ENCODE measurements around the gene MTM1.

Gene MTM1

DNA sequence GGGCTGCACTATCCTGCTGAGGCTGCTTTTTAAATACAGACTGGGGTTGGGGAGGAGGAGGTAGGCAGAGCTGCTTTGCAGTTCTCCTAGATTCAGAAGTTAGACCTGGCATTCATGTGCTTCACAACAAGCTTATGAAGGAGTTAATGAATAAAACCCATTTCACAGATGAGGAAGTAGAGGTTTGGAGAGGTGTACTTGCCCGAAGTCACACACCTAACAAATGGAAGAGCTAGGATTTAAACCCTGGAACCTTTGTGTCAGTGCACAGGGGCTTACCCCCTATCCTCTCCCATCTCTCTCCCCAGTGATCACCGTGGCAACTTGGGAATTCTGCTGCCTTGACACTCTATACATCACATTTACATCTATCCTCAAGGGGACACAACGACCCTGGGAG lies 3.6 kb upstream of the MTM1 start:
- Histone ChIP-seq H3K27me3 (ENCODE audit: control insufficient read depth, insufficient read depth, low read length) (peaks cover 14% of the 10 kb centered on the region), H3K9ac (ENCODE audit: low read depth, low read length) (no peak overlapping the region), H3K9me3 (ENCODE audit: control insufficient read depth, insufficient read depth, low read length) (no peaks in the 10 kb centered on the region), H3K4me3 (ENCODE audit: low read depth, low read length) (no peak overlapping the region), H3K36me3 (ENCODE audit: control insufficient read depth, insufficient read depth, low read length) (no peaks in the 10 kb centered on the region), H3K4me1 (ENCODE audit: control insufficient read depth, insufficient read depth, low read length) (peaks cover 9% of the 10 kb centered on the region)

DNA sequence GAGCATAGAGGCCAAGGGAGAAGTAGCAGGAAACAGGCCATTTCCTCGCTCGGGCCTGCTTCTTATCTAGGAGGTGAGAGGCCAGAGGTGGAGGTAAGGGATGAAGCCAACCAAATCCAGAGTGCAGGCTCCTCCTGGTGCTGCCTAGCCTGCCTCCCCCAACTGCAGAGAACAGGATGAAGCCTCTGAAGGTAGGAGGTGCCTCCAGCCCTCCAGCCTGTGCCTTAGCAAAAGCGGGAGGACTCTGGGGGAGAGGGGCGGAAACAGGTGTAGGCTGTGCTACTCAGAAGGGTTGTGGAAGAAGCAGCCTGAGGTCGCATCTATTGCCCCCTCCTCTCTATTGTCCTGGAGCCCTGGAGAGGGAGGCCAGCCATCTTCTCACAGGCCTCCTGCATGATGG lies 2.9 kb upstream of the MTM1 start:
- Histone ChIP-seq H3K9me3 (ENCODE audit: control insufficient read depth, insufficient read depth, low read length) (no peaks in the 10 kb centered on the region), H3K36me3 (ENCODE audit: control insufficient read depth, insufficient read depth, low read length) (no peaks in the 10 kb centered on the region), H3K4me1 (ENCODE audit: control insufficient read depth, insufficient read depth, low read length) (peaks cover 9% of the 10 kb centered on the region), H3K4me3 (ENCODE audit: low read depth, low read length) (no peak overlapping the region), H3K9ac (ENCODE audit: low read depth, low read length) (no peak overlapping the region), H3K27me3 (ENCODE audit: control insufficient read depth, insufficient read depth, low read length) (peaks cover 15% of the 10 kb centered on the region)

DNA sequence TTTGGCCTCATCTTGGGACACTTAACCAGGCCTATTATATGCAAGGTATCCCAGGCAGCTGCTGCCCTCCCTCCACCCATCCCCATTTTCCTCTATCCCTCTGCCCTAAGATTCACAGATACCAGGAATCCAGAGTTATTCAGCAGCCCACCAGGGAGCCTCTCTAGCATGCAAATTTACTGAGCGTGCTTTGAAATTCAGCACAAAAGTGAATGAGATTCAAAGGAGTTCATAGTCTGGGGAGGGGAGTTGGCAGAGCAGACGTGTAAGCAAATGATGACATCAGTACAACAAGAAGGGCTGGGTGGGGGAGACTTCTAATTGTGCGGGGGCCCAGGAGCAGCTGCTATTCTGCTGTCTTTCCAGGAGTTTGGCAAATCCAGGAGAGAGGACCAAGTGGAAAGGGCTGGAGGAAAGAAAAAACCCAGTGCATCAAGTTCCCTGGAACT lies 1.7 kb upstream of the MTM1 start:
- Histone ChIP-seq H3K36me3 (ENCODE audit: control insufficient read depth, insufficient read depth, low read length) (no peaks in the 10 kb centered on the region), H3K4me1 (ENCODE audit: control insufficient read depth, insufficient read depth, low read length) (peaks cover 9% of the 10 kb centered on the region), H3K4me3 (ENCODE audit: low read depth, low read length) (no peak overlapping the region), H3K27me3 (ENCODE audit: control insufficient read depth, insufficient read depth, low read length) (peaks cover 15% of the 10 kb centered on the region), H3K9me3 (ENCODE audit: control insufficient read depth, insufficient read depth, low read length) (no peaks in the 10 kb centered on the region), H3K9ac (ENCODE audit: low read depth, low read length) (no peak overlapping the region)

DNA sequence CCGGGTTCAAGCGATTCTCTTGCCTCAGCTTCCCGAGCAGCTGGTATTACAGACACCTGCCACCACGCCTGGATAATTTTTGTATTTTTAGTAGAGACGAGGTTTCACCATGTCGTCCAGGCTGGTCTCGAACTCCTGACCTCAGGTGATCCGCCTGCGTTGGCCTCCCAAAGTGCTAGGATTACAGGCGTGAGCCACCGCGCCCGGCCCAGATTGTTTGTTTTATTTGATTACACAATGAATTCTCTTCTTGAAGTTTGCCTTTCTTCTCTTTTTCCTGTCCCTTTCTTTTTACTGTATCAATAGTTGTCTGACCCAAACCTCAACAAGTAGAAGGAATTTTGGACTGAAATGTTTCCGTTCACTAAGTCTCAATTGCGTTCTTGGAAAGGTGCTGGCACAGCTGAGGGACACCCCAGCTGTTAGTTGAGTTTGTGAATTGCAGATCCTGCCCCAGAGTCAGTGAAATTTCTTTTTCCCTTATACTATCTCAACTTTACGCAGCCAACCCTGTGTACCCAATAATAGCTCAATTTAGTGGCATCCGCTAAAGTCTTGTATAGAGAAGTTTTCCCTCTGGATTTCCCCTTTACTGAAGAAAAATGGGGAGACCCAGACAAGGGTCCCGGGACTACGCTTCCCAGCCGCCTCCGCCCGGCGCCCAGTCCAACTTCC lies 639 bp upstream of the MTM1 start:
- Histone ChIP-seq H3K4me1 (ENCODE audit: control insufficient read depth, insufficient read depth, low read length) (peaks cover 9% of the 10 kb centered on the region), H3K27me3 (ENCODE audit: control insufficient read depth, insufficient read depth, low read length) (peaks cover 11% of the 10 kb centered on the region), H3K36me3 (ENCODE audit: control insufficient read depth, insufficient read depth, low read length) (no peaks in the 10 kb centered on the region), H3K4me3 (ENCODE audit: low read depth, low read length) (peak overlapping the region; percentile 26), H3K9ac (ENCODE audit: low read depth, low read length) (no peak overlapping the region), H3K9me3 (ENCODE audit: control insufficient read depth, insufficient read depth, low read length) (no peaks in the 10 kb centered on the region)

DNA sequence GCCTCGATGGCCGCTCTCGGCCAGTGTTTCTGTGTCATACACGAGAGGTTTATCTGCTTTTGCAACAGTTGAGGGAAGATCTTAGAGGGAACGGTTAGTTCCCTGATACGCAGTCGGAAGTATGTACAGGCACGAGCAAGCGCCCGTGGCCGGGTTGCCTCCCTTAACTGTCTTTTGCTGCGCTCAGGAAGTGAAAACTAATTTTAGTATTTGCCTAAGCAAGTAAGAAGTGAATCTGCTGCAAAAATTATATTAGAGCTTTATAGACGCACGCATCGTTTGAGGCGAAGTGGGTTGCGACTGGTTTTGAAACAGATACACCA lies 695 bp downstream of the MTM1 start:
- Histone ChIP-seq H3K36me3 (ENCODE audit: control insufficient read depth, insufficient read depth, low read length) (no peaks in the 10 kb centered on the region), H3K9me3 (ENCODE audit: control insufficient read depth, insufficient read depth, low read length) (no peaks in the 10 kb centered on the region), H3K27me3 (ENCODE audit: control insufficient read depth, insufficient read depth, low read length) (peaks cover 11% of the 10 kb centered on the region), H3K4me1 (ENCODE audit: control insufficient read depth, insufficient read depth, low read length) (peaks cover 9% of the 10 kb centered on the region), H3K9ac (ENCODE audit: low read depth, low read length) (peak overlapping the region; percentile 47), H3K4me3 (ENCODE audit: low read depth, low read length) (peak overlapping the region; percentile 69)

DNA sequence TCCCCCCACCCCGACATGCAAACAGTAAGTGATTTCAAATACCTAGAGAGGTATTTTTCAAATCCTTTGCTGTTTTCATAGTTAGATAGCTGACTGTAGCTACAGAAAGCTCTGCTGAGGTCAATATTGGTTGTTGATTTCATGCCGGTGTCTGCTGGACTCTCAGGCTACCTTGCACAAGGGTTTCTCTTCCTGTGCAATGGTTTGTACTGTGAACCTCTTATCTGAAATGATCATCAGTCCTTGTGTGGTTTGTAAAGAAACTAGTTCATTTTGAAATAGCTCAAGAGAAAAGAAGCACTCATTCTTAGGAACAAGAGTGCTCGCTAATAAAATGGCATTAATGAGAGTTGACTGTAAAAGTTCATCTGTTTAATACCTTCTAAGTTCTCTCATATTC lies 2.1 kb downstream of the MTM1 start:
- Histone ChIP-seq H3K9me3 (ENCODE audit: control insufficient read depth, insufficient read depth, low read length) (no peaks in the 10 kb centered on the region), H3K9ac (ENCODE audit: low read depth, low read length) (no peak overlapping the region), H3K27me3 (ENCODE audit: control insufficient read depth, insufficient read depth, low read length) (peaks cover 11% of the 10 kb centered on the region), H3K4me3 (ENCODE audit: low read depth, low read length) (no peak overlapping the region), H3K4me1 (ENCODE audit: control insufficient read depth, insufficient read depth, low read length) (peaks cover 8% of the 10 kb centered on the region), H3K36me3 (ENCODE audit: control insufficient read depth, insufficient read depth, low read length) (no peaks in the 10 kb centered on the region)

DNA sequence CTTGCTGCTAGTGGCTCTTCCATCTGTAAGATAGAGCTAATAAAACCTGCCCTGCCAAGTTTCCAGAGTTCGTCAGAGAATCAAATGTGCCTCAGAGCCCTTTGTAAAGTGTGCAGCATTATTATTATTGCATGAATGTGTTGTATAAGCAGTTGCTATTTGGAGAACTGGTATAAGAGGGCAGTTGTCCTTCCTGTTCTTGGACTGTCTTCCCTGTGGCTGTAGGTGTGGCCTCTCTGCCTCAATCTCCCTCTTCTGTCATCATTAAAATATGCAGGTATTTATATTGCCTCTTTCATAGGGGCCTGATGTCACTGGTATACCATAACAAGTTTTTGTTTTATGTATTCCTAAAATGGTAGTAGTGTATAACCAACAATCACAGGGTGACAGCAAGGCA lies 3.8 kb downstream of the MTM1 start:
- H3K4me1 ChIP-seq (ENCODE audit: control insufficient read depth, insufficient read depth, low read length): peaks cover 5% of the 10 kb centered on the region
- peaks cover 11% of the 10 kb centered on the region for H3K27me3 ChIP-seq (ENCODE audit: control insufficient read depth, insufficient read depth, low read length)
- no peak overlapping the region for H3K4me3 ChIP-seq (ENCODE audit: low read depth, low read length)

DNA sequence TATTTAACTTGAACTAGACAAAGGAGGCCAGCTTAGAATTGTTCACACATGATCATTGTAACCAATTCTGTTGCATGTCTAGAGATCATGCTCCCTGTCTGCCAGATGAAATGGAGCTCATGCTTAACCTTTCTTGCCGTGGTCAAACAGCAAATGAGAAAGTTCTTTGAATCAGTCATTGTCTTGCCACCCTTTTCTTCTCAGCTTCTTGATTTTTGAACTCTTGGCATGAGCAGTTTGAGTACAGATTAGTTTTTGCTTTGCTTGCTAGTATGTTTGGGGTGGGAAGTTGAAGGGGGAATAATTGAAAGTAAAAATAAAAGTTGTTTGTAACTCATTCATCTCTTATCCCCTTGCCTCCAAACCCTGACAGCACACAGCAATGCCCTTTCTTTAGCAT lies 4.7 kb downstream of the MTM1 start:
- peaks cover 4% of the 10 kb centered on the region for H3K4me1 ChIP-seq (ENCODE audit: control insufficient read depth, insufficient read depth, low read length)
- no peak overlapping the region for H3K9ac ChIP-seq (ENCODE audit: low read depth, low read length)
- H3K9me3 ChIP-seq (ENCODE audit: control insufficient read depth, insufficient read depth, low read length): no peaks in the 10 kb centered on the region
- no peak overlapping the region for H3K4me3 ChIP-seq (ENCODE audit: low read depth, low read length)
- no peaks in the 10 kb centered on the region for H3K36me3 ChIP-seq (ENCODE audit: control insufficient read depth, insufficient read depth, low read length)
- H3K27me3 ChIP-seq (ENCODE audit: control insufficient read depth, insufficient read depth, low read length): peaks cover 11% of the 10 kb centered on the region

More for the DNA sequence above, 3.8 kb downstream of the MTM1 start:
- no peak overlapping the region for H3K9ac ChIP-seq (ENCODE audit: low read depth, low read length)
- no peaks in the 10 kb centered on the region for H3K36me3 ChIP-seq (ENCODE audit: control insufficient read depth, insufficient read depth, low read length)
- no peaks in the 10 kb centered on the region for H3K9me3 ChIP-seq (ENCODE audit: control insufficient read depth, insufficient read depth, low read length)

DNA sequence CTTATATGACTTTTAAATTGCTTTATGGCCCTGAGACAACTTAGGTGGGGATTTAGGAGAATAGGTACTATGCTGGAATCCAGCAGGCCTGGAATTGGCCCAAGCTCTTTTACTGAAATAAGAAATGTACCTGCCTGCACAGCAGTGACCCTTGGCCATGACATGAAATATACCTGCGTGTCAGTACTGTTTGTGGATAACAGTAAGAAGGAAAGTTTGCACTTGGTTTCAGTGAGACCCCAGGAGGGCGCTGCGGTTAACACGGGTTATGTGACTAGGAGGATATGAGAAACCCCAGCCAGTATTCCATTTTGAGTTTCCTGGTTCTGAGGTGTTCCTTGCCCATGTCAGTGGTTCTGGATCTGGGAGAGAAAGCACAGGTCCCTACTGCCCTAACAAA lies 5.3 kb downstream of the MTM1 start:
- H3K36me3 ChIP-seq (ENCODE audit: control insufficient read depth, insufficient read depth, low read length): no peaks in the 10 kb centered on the region
- peaks cover 4% of the 10 kb centered on the region for H3K4me1 ChIP-seq (ENCODE audit: control insufficient read depth, insufficient read depth, low read length)
- H3K9me3 ChIP-seq (ENCODE audit: control insufficient read depth, insufficient read depth, low read length): no peaks in the 10 kb centered on the region
- no peak overlapping the region for H3K4me3 ChIP-seq (ENCODE audit: low read depth, low read length)
- no peak overlapping the region for H3K9ac ChIP-seq (ENCODE audit: low read depth, low read length)
- H3K27me3 ChIP-seq (ENCODE audit: control insufficient read depth, insufficient read depth, low read length): peaks cover 11% of the 10 kb centered on the region

DNA sequence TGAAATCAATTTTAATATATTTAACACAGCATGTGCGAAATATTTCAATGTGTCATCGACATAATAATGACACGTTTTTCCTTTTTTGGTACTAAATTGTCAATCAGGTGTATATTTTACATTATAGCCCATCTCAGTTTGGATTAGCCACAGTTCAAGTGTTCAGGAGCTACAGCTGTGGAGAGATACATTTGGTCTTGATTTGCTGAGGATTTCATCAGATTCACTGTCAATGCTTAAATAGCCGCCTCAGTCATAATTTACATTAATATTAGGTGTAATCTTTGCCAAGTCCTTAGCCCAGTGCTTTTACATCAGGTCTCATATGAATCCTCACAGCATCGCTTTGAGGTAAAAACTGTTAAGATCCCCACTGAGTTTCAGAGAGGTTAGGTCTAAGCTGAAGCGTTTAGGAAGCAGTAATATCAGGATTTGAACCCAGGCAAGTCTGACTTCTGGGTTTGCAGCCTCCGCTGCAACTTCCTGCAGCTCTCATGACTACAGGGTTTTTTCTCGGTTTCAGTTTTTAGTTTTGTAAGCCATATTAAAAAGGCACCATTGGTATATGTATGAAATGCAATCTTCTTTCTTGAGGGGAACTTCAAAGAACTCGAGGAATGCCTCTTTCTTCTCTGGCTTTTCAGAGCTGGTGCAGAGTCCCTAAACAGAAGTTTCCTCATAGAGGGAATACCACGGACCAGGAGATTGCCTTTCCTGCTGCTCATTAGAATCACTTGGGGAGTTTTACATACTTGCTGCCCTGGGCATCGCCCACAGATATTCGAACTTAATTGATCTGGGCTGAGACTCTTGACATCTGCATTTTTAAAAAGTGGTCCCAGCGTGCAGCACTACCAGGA lies 6.4 kb downstream of the MTM1 start:
- Histone ChIP-seq H3K9me3 (ENCODE audit: control insufficient read depth, insufficient read depth, low read length) (no peaks in the 10 kb centered on the region), H3K36me3 (ENCODE audit: control insufficient read depth, insufficient read depth, low read length) (no peaks in the 10 kb centered on the region), H3K4me3 (ENCODE audit: low read depth, low read length) (no peak overlapping the region), H3K4me1 (ENCODE audit: control insufficient read depth, insufficient read depth, low read length) (peaks cover 4% of the 10 kb centered on the region), H3K27me3 (ENCODE audit: control insufficient read depth, insufficient read depth, low read length) (peaks cover 3% of the 10 kb centered on the region), H3K9ac (ENCODE audit: low read depth, low read length) (no peak overlapping the region)

DNA sequence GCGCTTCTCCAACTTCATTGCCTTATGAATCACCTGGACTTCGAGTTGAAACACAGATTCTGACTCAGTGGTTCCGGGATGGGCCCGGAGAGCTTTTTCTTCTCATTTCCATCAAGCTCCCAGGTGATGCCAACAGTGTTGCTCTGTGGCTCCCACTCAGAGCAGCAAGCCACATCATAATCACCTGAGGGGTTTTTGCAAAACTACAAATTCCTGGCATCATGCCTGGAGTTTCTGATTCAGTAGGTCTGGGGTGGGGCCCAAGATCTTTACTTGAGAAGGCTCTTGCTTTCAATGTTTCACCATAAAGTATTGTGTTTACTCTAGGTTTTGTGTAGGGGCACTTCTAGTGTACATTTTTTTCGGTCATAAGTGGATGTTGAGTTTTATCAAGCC lies 7.0 kb downstream of the MTM1 start:
- H3K27me3 ChIP-seq (ENCODE audit: control insufficient read depth, insufficient read depth, low read length): no peaks in the 10 kb centered on the region
- H3K36me3 ChIP-seq (ENCODE audit: control insufficient read depth, insufficient read depth, low read length): no peaks in the 10 kb centered on the region
- H3K9me3 ChIP-seq (ENCODE audit: control insufficient read depth, insufficient read depth, low read length): no peaks in the 10 kb centered on the region
- H3K4me3 ChIP-seq (ENCODE audit: low read depth, low read length): no peak overlapping the region
- no peak overlapping the region for H3K9ac ChIP-seq (ENCODE audit: low read depth, low read length)
- peaks cover 4% of the 10 kb centered on the region for H3K4me1 ChIP-seq (ENCODE audit: control insufficient read depth, insufficient read depth, low read length)

DNA sequence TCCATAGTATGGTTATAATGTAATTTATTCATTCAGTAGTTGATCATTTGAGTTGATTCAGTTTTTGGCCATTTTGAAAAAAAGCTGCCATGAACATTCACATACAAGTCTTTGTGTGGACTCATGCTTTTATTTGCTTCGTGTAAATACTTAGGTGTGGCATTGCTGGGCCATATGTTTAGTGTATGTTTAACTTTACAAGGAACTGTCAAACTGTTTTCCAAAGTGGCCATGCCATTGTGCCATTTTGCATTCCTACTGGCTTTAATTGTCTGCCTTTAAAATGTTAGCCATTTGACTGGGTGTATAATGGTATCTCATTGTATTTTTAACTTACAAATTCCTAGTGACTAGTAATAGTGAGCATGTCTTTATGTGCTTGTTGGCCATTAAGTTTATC lies 8.8 kb downstream of the MTM1 start:
- no peak overlapping the region for H3K9ac ChIP-seq (ENCODE audit: low read depth, low read length)
- H3K36me3 ChIP-seq (ENCODE audit: control insufficient read depth, insufficient read depth, low read length): no peaks in the 10 kb centered on the region
- H3K9me3 ChIP-seq (ENCODE audit: control insufficient read depth, insufficient read depth, low read length): no peaks in the 10 kb centered on the region
- no peak overlapping the region for H3K4me3 ChIP-seq (ENCODE audit: low read depth, low read length)
- peaks cover 4% of the 10 kb centered on the region for H3K4me1 ChIP-seq (ENCODE audit: control insufficient read depth, insufficient read depth, low read length)
- H3K27me3 ChIP-seq (ENCODE audit: control insufficient read depth, insufficient read depth, low read length): no peaks in the 10 kb centered on the region
